ENCODE measurements around the gene GPATCH1. TPM values are rescaled to one million over a fixed set of nuclear protein-coding genes. Genes with fewer than 3 reads are reported as not detected.

GPATCH1 gene
- total RNA-seq, 1 experiment from 2014 or later, result 7.8 TPM

DNA sequence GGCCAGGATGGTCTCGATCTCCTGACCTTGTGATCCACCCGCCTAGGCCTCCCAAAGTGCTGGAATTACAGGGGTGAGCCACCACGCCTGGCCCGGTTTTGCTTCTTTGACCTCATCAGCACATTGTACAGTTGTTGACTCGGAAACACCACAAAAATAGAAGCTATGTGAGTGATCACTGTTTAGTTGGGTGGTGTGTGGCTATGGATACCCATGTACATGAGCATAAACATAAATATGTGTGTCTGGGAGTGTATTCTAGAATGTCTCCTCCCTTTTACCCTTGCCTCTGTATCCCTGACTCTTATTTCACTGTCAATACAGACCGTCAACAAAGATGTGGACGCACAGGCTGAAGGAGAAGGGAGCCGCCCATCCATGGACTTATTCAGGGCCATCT lies 36.5 kb downstream of the GPATCH1 start:
- no peak for TF ChIP-seq RAD21 (IDR thresholded peaks at IDR 0.05; ENCODE audit: low read depth)
- TF ChIP-seq, protein P1, sequence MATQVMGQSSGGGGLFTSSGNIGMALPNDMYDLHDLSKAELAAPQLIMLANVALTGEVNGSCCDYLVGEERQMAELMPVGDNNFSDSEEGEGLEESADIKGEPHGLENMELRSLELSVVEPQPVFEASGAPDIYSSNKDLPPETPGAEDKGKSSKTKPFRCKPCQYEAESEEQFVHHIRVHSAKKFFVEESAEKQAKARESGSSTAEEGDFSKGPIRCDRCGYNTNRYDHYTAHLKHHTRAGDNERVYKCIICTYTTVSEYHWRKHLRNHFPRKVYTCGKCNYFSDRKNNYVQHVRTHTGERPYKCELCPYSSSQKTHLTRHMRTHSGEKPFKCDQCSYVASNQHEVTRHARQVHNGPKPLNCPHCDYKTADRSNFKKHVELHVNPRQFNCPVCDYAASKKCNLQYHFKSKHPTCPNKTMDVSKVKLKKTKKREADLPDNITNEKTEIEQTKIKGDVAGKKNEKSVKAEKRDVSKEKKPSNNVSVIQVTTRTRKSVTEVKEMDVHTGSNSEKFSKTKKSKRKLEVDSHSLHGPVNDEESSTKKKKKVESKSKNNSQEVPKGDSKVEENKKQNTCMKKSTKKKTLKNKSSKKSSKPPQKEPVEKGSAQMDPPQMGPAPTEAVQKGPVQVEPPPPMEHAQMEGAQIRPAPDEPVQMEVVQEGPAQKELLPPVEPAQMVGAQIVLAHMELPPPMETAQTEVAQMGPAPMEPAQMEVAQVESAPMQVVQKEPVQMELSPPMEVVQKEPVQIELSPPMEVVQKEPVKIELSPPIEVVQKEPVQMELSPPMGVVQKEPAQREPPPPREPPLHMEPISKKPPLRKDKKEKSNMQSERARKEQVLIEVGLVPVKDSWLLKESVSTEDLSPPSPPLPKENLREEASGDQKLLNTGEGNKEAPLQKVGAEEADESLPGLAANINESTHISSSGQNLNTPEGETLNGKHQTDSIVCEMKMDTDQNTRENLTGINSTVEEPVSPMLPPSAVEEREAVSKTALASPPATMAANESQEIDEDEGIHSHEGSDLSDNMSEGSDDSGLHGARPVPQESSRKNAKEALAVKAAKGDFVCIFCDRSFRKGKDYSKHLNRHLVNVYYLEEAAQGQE (IDR thresholded peaks at IDR 0.05; ENCODE audit: low read depth), result no peak
- TF ChIP-seq, protein P2, sequence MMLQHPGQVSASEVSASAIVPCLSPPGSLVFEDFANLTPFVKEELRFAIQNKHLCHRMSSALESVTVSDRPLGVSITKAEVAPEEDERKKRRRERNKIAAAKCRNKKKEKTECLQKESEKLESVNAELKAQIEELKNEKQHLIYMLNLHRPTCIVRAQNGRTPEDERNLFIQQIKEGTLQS (IDR thresholded peaks at IDR 0.05), result no peak
- TF ChIP-seq, protein P3, sequence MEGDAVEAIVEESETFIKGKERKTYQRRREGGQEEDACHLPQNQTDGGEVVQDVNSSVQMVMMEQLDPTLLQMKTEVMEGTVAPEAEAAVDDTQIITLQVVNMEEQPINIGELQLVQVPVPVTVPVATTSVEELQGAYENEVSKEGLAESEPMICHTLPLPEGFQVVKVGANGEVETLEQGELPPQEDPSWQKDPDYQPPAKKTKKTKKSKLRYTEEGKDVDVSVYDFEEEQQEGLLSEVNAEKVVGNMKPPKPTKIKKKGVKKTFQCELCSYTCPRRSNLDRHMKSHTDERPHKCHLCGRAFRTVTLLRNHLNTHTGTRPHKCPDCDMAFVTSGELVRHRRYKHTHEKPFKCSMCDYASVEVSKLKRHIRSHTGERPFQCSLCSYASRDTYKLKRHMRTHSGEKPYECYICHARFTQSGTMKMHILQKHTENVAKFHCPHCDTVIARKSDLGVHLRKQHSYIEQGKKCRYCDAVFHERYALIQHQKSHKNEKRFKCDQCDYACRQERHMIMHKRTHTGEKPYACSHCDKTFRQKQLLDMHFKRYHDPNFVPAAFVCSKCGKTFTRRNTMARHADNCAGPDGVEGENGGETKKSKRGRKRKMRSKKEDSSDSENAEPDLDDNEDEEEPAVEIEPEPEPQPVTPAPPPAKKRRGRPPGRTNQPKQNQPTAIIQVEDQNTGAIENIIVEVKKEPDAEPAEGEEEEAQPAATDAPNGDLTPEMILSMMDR (IDR thresholded peaks at IDR 0.05 in 2 of 3, conservative IDR thresholded peaks at IDR 0.05 in 1 of 3; ENCODE audit: borderline replicate concordance in 1 of 3, insufficient read depth in 1 of 3, low read depth in 2 of 3, low read length in 2 of 3), result no peak
- no peak for TF ChIP-seq EZH2phosphoT487 (IDR thresholded peaks at IDR 0.05; ENCODE audit: borderline replicate concordance)
- no peak for TF ChIP-seq EZH2 (IDR thresholded peaks at IDR 0.05)
- no peak for TF ChIP-seq SP1 (IDR thresholded peaks at IDR 0.05; ENCODE audit: low read depth)
- TF ChIP-seq POLR2A (IDR thresholded peaks at IDR 0.05; ENCODE audit: borderline replicate concordance, extremely low read depth, insufficient read depth, insufficient read length), result no peak
- no peak for TF ChIP-seq SRF (IDR thresholded peaks at IDR 0.05; ENCODE audit: low read depth)
- no peak for TF ChIP-seq JUND (IDR thresholded peaks at IDR 0.05)
- TF ChIP-seq YY1 (IDR thresholded peaks at IDR 0.05; ENCODE audit: extremely low read depth, insufficient replicate concordance, low read depth, low read length), result no peak
- TF ChIP-seq CBX3 (IDR thresholded peaks at IDR 0.05; ENCODE audit: low read depth), result no peak
- TF ChIP-seq EGR1 (IDR thresholded peaks at IDR 0.05; ENCODE audit: low read depth), result no peak
- TF ChIP-seq POLR2AphosphoS5 (IDR thresholded peaks at IDR 0.05; ENCODE audit: low read depth, low read length), result no peak
- TF ChIP-seq FOSL1 (IDR thresholded peaks at IDR 0.05; ENCODE audit: low read depth), result no peak
- no peak for TF ChIP-seq ELF1 (IDR thresholded peaks at IDR 0.05; ENCODE audit: borderline replicate concordance, low read depth)
- TF ChIP-seq CEBPB (IDR thresholded peaks at IDR 0.05; ENCODE audit: low read depth), result no peak
- TF ChIP-seq ZFX (IDR thresholded peaks at IDR 0.05), result no peak
- no peak for TF ChIP-seq TCF7L2 (IDR thresholded peaks at IDR 0.05; ENCODE audit: borderline replicate concordance, extremely low read depth, insufficient read depth, insufficient read length)
- POLR2A ChIA-PET, result no interaction called here
- peaks cover 5 to 10% of the 10 kb centered on the region in 2 experiments for H3K36me3 ChIP-seq (ENCODE audit: control insufficient read depth in 1 of 2, insufficient read depth in 2 of 2, low read length in 2 of 2)
- H3K27ac ChIP-seq (ENCODE audit: low read depth, low read length), result no peak overlapping the region
- intact Hi-C loops (cut with micrococcal nuclease), result loop anchor here (5.0 kb wide), 1 partner anchor 425 kb away; the partner anchor contains the start of gene NUDT19
- no peak for DNase-seq (ENCODE audit: low read depth, low spot score)
- RAD21 ChIA-PET (ENCODE audit: low non-redundant PET in 1 of 2, low total read pairs in 2 of 2, uncharacterized antibody in 2 of 2, unreplicated experiment in 2 of 2), result interaction anchor here (0.6 to 1.3 kb wide), 3 partner anchors 142 to 412 kb away, joined by 3 to 6 read pairs (median 3); no protein-coding TSS in a partner anchor
- H3K79me2 ChIP-seq (ENCODE audit: insufficient read depth, low read length), result no peaks in the 10 kb centered on the region
- BruUV-seq (replicated peaks), result no TSS peak
- no peak overlapping the region for H2AFZ ChIP-seq (ENCODE audit: low read depth, low read length, poor library complexity, severe bottlenecking)
- no peaks in the 10 kb centered on the region for H3K9me3 ChIP-seq (ENCODE audit: control insufficient read depth in 1 of 2, insufficient read depth in 1 of 2, low read depth in 1 of 2, low read length in 2 of 2)
- no peak overlapping the region for H3K9ac ChIP-seq (ENCODE audit: low read length)
- no peak for ATAC-seq
- H3K27me3 ChIP-seq (ENCODE audit: insufficient read depth, low read length), result no peaks in the 10 kb centered on the region
- H3K4me3 ChIP-seq (replicated peaks in 1 of 2; ENCODE audit: low read depth in 1 of 2, low read length in 2 of 2), result no peak overlapping the region
- no peaks in the 10 kb centered on the region for H3K9me2 ChIP-seq (ENCODE audit: insufficient read depth)
- CTCF ChIA-PET, result interaction anchor here (0.8 to 1.4 kb wide), 3 partner anchors 141 to 428 kb away, joined by 3 to 4 read pairs (median 3); partner anchors contain the start of genes CEP89 and FAAP24
- H4K20me1 ChIP-seq (ENCODE audit: insufficient read depth), result no peaks in the 10 kb centered on the region
- peaks cover 4 to 9% of the 10 kb centered on the region in 2 experiments; a peak in 3 of 4 replicates for H3K4me1 ChIP-seq (ENCODE audit: control insufficient read depth in 1 of 2, insufficient read depth in 2 of 2, low read length in 2 of 2)
- H3K4me2 ChIP-seq (ENCODE audit: low read length), result no peak overlapping the region
